RWPE1 (cell line): ENCODE data around the gene COL4A3.

ENCODE experiments used
- CTCF ChIA-PET: fragments of 350-600 bp; sonication (Branson Sonifier 250); formaldehyde crosslinking; extraction: SDS; loops from one replicate; lab custom pipeline; 2021; lab: Yijun Ruan, JAX
- POLR2A ChIA-PET: fragments of 400-600 bp; formaldehyde crosslinking; extraction: SDS; loops from one replicate; lab custom pipeline; 2020; ENCODE audit warnings: antibody characterized with exemption; ENCODE audit not compliant: low non-redundant PET; lab: Yijun Ruan, JAX
- DNase-seq: peaks from one replicate; pipeline ENCODE4 v3.0.0; 2012; ENCODE audit warnings: low spot score
- H3K27ac ChIP-seq: fragments of 450-650 bp; 2 replicates; pipeline ENCODE4 v1.5.1; 2017
- CTCF ChIP-seq: fragments of 450-650 bp; conservative IDR thresholded peaks from 2 replicates; pipeline ENCODE4 v1.5.1; 2017; ENCODE audit warnings: low read depth, mild to moderate bottlenecking

The COL4A3 gene

DNA sequence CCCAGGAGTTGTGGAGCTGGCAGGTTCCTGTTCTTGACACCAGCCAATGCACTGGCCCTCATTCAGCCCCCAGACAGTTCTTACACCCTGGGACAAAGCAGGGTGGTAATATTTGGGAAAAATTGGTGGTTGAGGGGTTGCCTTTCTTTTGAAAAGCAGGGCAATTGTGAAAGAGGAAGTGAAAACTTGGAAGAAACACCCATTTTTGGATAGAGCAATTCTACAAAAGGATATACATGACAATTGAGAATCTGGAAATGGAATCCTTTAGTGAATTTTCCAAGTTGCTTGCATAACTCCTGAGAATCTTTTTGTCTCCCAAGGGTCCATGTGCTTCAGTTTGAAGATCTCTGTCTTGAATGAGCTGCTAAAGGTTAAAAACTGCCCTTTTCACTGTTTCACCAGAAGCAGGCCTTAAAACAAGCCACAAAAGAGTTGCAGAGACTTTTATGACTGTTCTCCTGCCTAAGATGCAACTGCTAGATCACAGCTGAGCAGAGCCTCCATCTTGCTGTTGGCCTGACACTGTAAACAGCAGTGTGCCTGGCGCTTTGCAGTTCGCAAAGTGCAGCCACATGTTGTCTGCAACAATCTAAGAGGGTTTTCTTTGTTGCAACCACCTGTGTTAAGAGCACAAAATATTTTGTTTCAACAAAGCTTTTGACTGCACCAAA, 12.2 kb upstream of the COL4A3 start:
- no peak for TF ChIP-seq CTCF
- no peak overlapping the region for H3K27ac ChIP-seq
- ChIA-PET POLR2A (no interaction called here), CTCF (interaction anchor here (0.6 to 0.7 kb wide), 2 partner anchors 640 to 1440 kb away, joined by 3 read pairs; no protein-coding TSS in a partner anchor)
- DNase-seq = no peak

GRCh38 chr2:227153307-227153706, 11.1 kb upstream of the COL4A3 start:
- POLR2A ChIA-PET = no interaction called here
- no peak overlapping the region for H3K27ac ChIP-seq
- no peak for DNase-seq
- TF ChIP-seq CTCF = no peak
- CTCF ChIA-PET = no interaction called here

GRCh38 chr2:227153758-227154486, 10.5 kb upstream of the COL4A3 start:
- H3K27ac ChIP-seq = no peak overlapping the region
- DNase-seq = no peak
- POLR2A ChIA-PET = no interaction called here
- no peak for TF ChIP-seq CTCF
- CTCF ChIA-PET = no interaction called here

- no peak for DNase-seq
- CTCF ChIA-PET = no interaction called here
- POLR2A ChIA-PET = no interaction called here
- no peak overlapping the region for H3K27ac ChIP-seq
- no peak for TF ChIP-seq CTCF
Observed at GRCh38 chr2:227154986-227155774, 9.2 kb upstream of the COL4A3 start.

DNA sequence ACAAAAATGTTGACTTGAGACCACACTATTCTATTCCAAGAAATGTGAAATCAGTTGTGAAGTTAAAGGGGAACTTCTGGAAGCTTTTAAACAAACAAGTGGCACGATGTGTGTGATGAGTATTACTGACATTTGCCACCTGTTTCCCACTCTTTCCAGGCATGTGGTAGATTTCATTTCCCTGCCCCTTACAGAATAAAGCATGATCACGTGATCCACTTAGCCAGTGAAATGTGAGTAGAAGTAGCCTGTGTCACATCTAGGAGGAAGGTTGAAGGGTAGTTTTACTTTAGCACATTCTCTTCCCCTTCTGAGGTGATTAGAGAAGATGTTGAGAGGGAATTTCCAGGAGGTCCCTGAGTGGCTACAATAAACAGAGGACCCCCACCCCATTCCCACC, 4.3 kb upstream of the COL4A3 start:
- DNase-seq = no peak
- no peak overlapping the region for H3K27ac ChIP-seq
- no peak for TF ChIP-seq CTCF
- ChIA-PET CTCF (no interaction called here), POLR2A (no interaction called here)

- DNase-seq = no peak
- POLR2A ChIA-PET = no interaction called here
- H3K27ac ChIP-seq = no peak overlapping the region
- TF ChIP-seq CTCF = no peak
- CTCF ChIA-PET = no interaction called here
Observed at GRCh38 chr2:227161947-227162346, 2.5 kb upstream of the COL4A3 start.
